Measurements from ENCODE around the gene ZNF189. TPM values are rescaled to one million over a fixed set of nuclear protein-coding genes. Genes with fewer than 3 reads are reported as not detected.

ZNF189 gene
- polyA plus RNA-seq, 1 donor (not counting 4 experiments of a cell fraction or from before 2014, with no cell fraction given), result 8.7 TPM

GRCh38 chr9:101455656-101456240 is 57.1 kb downstream of the ZNF189 start:
- H3K4me3 ChIP-seq (ENCODE audit: control insufficient read depth in 2 of 3, extremely low read depth in 1 of 3, insufficient read depth in 2 of 3, low read depth in 1 of 3, low read length in 3 of 3), result no peak overlapping the region
- DNase-seq (ENCODE audit: low read depth, low spot score) (no peak), FAIRE-seq (no peak)
- H3K27ac ChIP-seq (ENCODE audit: control insufficient read depth, insufficient read depth, low read length), result no peak overlapping the region
- H3K9ac ChIP-seq (ENCODE audit: control insufficient read depth, extremely low read depth, insufficient read depth, low read length), result no peak overlapping the region
- no peak overlapping the region for H3K4me2 ChIP-seq (ENCODE audit: control insufficient read depth, extremely low read depth, insufficient read depth, low read depth, low read length)
- H3K9me1 ChIP-seq (ENCODE audit: control insufficient read depth, extremely low read depth, insufficient read depth, low read length), result no peaks in the 10 kb centered on the region
- H3K9me3 ChIP-seq (ENCODE audit: control insufficient read depth, low read depth, low read length), result no peaks in the 10 kb centered on the region
- H3K4me1 ChIP-seq (ENCODE audit: control insufficient read depth, extremely low read depth, insufficient read depth, low read length), result no peaks in the 10 kb centered on the region
- no peak overlapping the region for H2AFZ ChIP-seq (ENCODE audit: control insufficient read depth, low read length)
- dilution Hi-C loops (cut with MboI; ENCODE audit: extremely low pct_ligation_motif_present, low sequenced_read_pairs), result no loop called here
- TF ChIP-seq EZH2 (IDR thresholded peaks at IDR 0.05; ENCODE audit: low read length) (no peak), CTCF (optimal IDR thresholded peaks at IDR 0.05 in 1 of 3, IDR thresholded peaks at IDR 0.05 in 1 of 3, conservative IDR thresholded peaks at IDR 0.05 in 1 of 3; ENCODE audit: extremely low read depth in 1 of 3, insufficient read depth in 2 of 3, low read length in 3 of 3) (no peak)
- no peaks in the 10 kb centered on the region for H4K20me1 ChIP-seq (ENCODE audit: control insufficient read depth, extremely low read depth, insufficient read depth, low read length)
- no peaks in the 10 kb centered on the region for H3K27me3 ChIP-seq (ENCODE audit: control insufficient read depth, extremely low read depth, insufficient read depth, low read length)
- no peaks in the 10 kb centered on the region for H3K79me2 ChIP-seq (ENCODE audit: control insufficient read depth, insufficient read depth, low read length)
- no peaks in the 10 kb centered on the region for H3K36me3 ChIP-seq (ENCODE audit: control insufficient read depth in 2 of 2, extremely low read depth in 1 of 2, insufficient read depth in 2 of 2, low read length in 2 of 2)

GRCh38 chr9:101457003-101457402 is 58.4 kb downstream of the ZNF189 start:
- H3K36me3 ChIP-seq (ENCODE audit: control insufficient read depth in 2 of 2, extremely low read depth in 1 of 2, insufficient read depth in 2 of 2, low read length in 2 of 2), result no peaks in the 10 kb centered on the region
- H3K27ac ChIP-seq (ENCODE audit: control insufficient read depth, insufficient read depth, low read length), result no peak overlapping the region
- H3K4me3 ChIP-seq (ENCODE audit: control insufficient read depth in 2 of 3, extremely low read depth in 1 of 3, insufficient read depth in 2 of 3, low read depth in 1 of 3, low read length in 3 of 3), result no peak overlapping the region
- DNase-seq (ENCODE audit: low read depth, low spot score), result no peak
- H3K4me1 ChIP-seq (ENCODE audit: control insufficient read depth, extremely low read depth, insufficient read depth, low read length), result no peaks in the 10 kb centered on the region
- H3K9ac ChIP-seq (ENCODE audit: control insufficient read depth, extremely low read depth, insufficient read depth, low read length), result no peak overlapping the region
- no peaks in the 10 kb centered on the region for H3K9me3 ChIP-seq (ENCODE audit: control insufficient read depth, low read depth, low read length)
- dilution Hi-C loops (cut with MboI; ENCODE audit: extremely low pct_ligation_motif_present, low sequenced_read_pairs), result no loop called here
- no peak overlapping the region for H2AFZ ChIP-seq (ENCODE audit: control insufficient read depth, low read length)
- no peak overlapping the region for H3K4me2 ChIP-seq (ENCODE audit: control insufficient read depth, extremely low read depth, insufficient read depth, low read depth, low read length)
- H3K9me1 ChIP-seq (ENCODE audit: control insufficient read depth, extremely low read depth, insufficient read depth, low read length), result no peaks in the 10 kb centered on the region
- H4K20me1 ChIP-seq (ENCODE audit: control insufficient read depth, extremely low read depth, insufficient read depth, low read length), result no peaks in the 10 kb centered on the region
- FAIRE-seq, result no peak
- TF ChIP-seq EZH2 (IDR thresholded peaks at IDR 0.05; ENCODE audit: low read length) (no peak), CTCF (optimal IDR thresholded peaks at IDR 0.05 in 1 of 3, IDR thresholded peaks at IDR 0.05 in 1 of 3, conservative IDR thresholded peaks at IDR 0.05 in 1 of 3; ENCODE audit: extremely low read depth in 1 of 3, insufficient read depth in 2 of 3, low read length in 3 of 3) (no peak)
- H3K79me2 ChIP-seq (ENCODE audit: control insufficient read depth, insufficient read depth, low read length), result no peaks in the 10 kb centered on the region
- H3K27me3 ChIP-seq (ENCODE audit: control insufficient read depth, extremely low read depth, insufficient read depth, low read length), result no peaks in the 10 kb centered on the region
